A673 (cell line): ENCODE data around the gene COMMD4. TPM values are rescaled to one million over a fixed set of nuclear protein-coding genes. Genes with fewer than 3 reads are reported as not detected.
"Not testable (repeated sequence)": the region's sequence is repeated elsewhere in the genome, so short reads cannot be mapped to it uniquely, and the experiment has no call there.

Source experiments
- Bru-seq: library from RNA; stranded (reverse); fragments of 400-500 nt; gene quantifications from one replicate; lab custom pipeline; 2021; lab: Mats Ljungman, UMichigan
- BruChase-seq, 2 experiments: library from RNA; stranded (reverse); fragments of 400-500 nt; gene quantifications; one replicate each; lab custom pipeline; 2021; lab: Mats Ljungman, UMichigan
- BruUV-seq: library from RNA; stranded (reverse); fragments of 400-500 nt; replicated peaks from 2 replicates; lab custom pipeline; 2021; lab: Mats Ljungman, UMichigan
- CTCF ChIA-PET: fragments of 300-600 bp; sonication (Branson Sonifier 250); formaldehyde crosslinking; loops from one replicate; lab custom pipeline; 2022; ENCODE audit warnings: antibody characterized with exemption; lab: Charles Lee
- POLR2A ChIA-PET: fragments of 300-600 bp; sonication (Branson Sonifier 250); formaldehyde crosslinking; loops from one replicate; lab custom pipeline; 2022; ENCODE audit warnings: antibody characterized with exemption; ENCODE audit not compliant: low non-redundant PET; lab: Charles Lee
- DNase-seq: peaks from one replicate; pipeline ENCODE4 v3.0.0-alpha.2; 2015; ENCODE audit warnings: low spot score
- H3K27ac ChIP-seq: fragments of 200-600 bp; sonication (generic); 2 replicates; pipeline ENCODE4 v1.5.1; 2016; ENCODE audit warnings: mixed run types, low read depth, mild to moderate bottlenecking, mixed read lengths, antibody characterized with exemption, low read length; ENCODE audit not compliant: poor library complexity, severe bottlenecking
- H3K27me3 ChIP-seq: fragments of 200-600 bp; sonication (generic); replicated peaks from 2 replicates; pipeline ENCODE4 v1.6.1; 2017; ENCODE audit warnings: mixed run types, low read depth, mild to moderate bottlenecking, mixed read lengths, antibody characterized with exemption, low read length; ENCODE audit not compliant: insufficient read depth, poor library complexity
- H3K36me3 ChIP-seq: fragments of 200-600 bp; sonication (generic); 2 replicates; pipeline ENCODE4 v1.6.1; 2016; ENCODE audit warnings: mixed run types, mild to moderate bottlenecking, mixed read lengths, antibody characterized with exemption, low read length; ENCODE audit not compliant: insufficient read depth, poor library complexity, severe bottlenecking
- H3K4me1 ChIP-seq: fragments of 200-600 bp; sonication (generic); 2 replicates; pipeline ENCODE4 v1.6.1; 2017; ENCODE audit warnings: mixed run types, mild to moderate bottlenecking, mixed read lengths, antibody characterized with exemption, low read length; ENCODE audit not compliant: insufficient read depth, poor library complexity, severe bottlenecking
- H3K4me3 ChIP-seq: fragments of 200-600 bp; sonication (generic); 2 replicates; pipeline ENCODE4 v1.5.1; 2016; ENCODE audit warnings: low read depth, mixed run types, mild to moderate bottlenecking, mixed read lengths, low read length; ENCODE audit not compliant: poor library complexity, severe bottlenecking
- H3K9me3 ChIP-seq: fragments of 200-600 bp; sonication (generic); 2 replicates; pipeline ENCODE4 v1.6.1; 2016; ENCODE audit warnings: mixed run types, low read depth, mild to moderate bottlenecking, mixed read lengths, antibody characterized with exemption, low read length; ENCODE audit not compliant: poor library complexity, severe bottlenecking
- CTCF ChIP-seq: fragments of 300-800, 200-600 bp; sonication (generic); conservative IDR thresholded peaks from 2 replicates; pipeline ENCODE4 v1.5.1; 2017; ENCODE audit warnings: low read depth, mild to moderate bottlenecking, antibody characterized with exemption, low read length, moderate library complexity, mixed read lengths
- EZH2 ChIP-seq: fragments of 200-600 bp; sonication (generic); IDR thresholded peaks from 2 replicates; pipeline ENCODE4 v1.6.1; 2017; ENCODE audit warnings: borderline replicate concordance, low read depth, mild to moderate bottlenecking, mixed read lengths, antibody characterized with exemption, low read length; ENCODE audit not compliant: poor library complexity, severe bottlenecking
- intact Hi-C: fragments of 100-400 bp; cut with micrococcal nuclease; formaldehyde crosslinking; loops from one replicate; pipeline ENCODE4 v1.10.0; 2022; ENCODE audit not compliant: unreplicated experiment
- long read RNA-seq: library from polyadenylated mRNA; stranded (forward); transcript quantifications from one replicate; pipeline ENCODE4 v2.0.0, GENCODE V29; 2022
- total RNA-seq: library from RNA; stranded (reverse); gene quantifications from 2 replicates; pipeline ENCODE4 v1.2.3, GENCODE V29; 2021

The COMMD4 gene
- total RNA-seq, result 109 and 126 TPM in 2 replicates
- Bru-seq, nascent RNA, result percentile 75 among the genes with signal in this experiment
- percentile 72 among the genes with signal in this experiment for BruChase-seq, experiment 1, labeled RNA remaining after a 2-hour chase
- BruChase-seq, experiment 2, labeled RNA remaining after a 6-hour chase, result percentile 77 among the genes with signal in this experiment
- long read RNA-seq, full-length matches to known transcripts, result 41 of 60 reads
- long read RNA-seq, partial matches to known transcripts, result 6 of 60 reads
- long read RNA-seq, other reads (novel, unspliced or antisense), result 13 of 60 reads

- peak within 1 kb of the TSS; percentile 76 for H3K27ac ChIP-seq
These were observed at the start of gene COMMD4 for GRCh38 chr15:75335705-75336355. Gene COMMD4 (plus strand): TSS chr15:75336063. CDS start chr15:75336090, 27 bp downstream.

GRCh38 chr15:75293660-75294059, 42.2 kb upstream of the COMMD4 start:
- intact Hi-C loops, H3K4me1 ChIP-seq, H3K9me3 ChIP-seq, CTCF ChIA-PET, BruUV-seq, POLR2A ChIA-PET, H3K4me3 ChIP-seq, H3K36me3 ChIP-seq, H3K27me3 ChIP-seq, DNase-seq, H3K27ac ChIP-seq: not testable (repeated sequence)

More at GRCh38 chr15:75335705-75336355, at the start of gene COMMD4:
- TF ChIP-seq CTCF (no peak), EZH2 (no peak)
- DNase-seq, result peak; percentile 97
- no peaks in the 10 kb centered on the region for H3K27me3 ChIP-seq
- no TSS peak for BruUV-seq
- ChIA-PET POLR2A (no interaction called here), CTCF (no interaction called here)
- peak within 1 kb of the TSS; percentile 75 for H3K4me3 ChIP-seq
- peaks cover 12% of the 10 kb centered on the region for H3K4me1 ChIP-seq
- H3K9me3 ChIP-seq, result no peaks in the 10 kb centered on the region
- intact Hi-C loops, result no loop called here
- no peaks in the 10 kb centered on the region for H3K36me3 ChIP-seq

- H3K36me3 ChIP-seq, DNase-seq, intact Hi-C loops, BruUV-seq, POLR2A ChIA-PET, H3K9me3 ChIP-seq, H3K4me3 ChIP-seq, H3K27me3 ChIP-seq, H3K27ac ChIP-seq, H3K4me1 ChIP-seq: not testable (repeated sequence)
- CTCF ChIA-PET, result interaction anchor here (0.7 kb wide), 1 partner anchor 65 kb away, joined by 3 read pairs; no protein-coding TSS in a partner anchor
These were observed 37.1 kb upstream of the COMMD4 start for GRCh38 chr15:75298541-75299310.

GRCh38 chr15:75299311-75299688, 36.6 kb upstream of the COMMD4 start:
- CTCF ChIA-PET, H3K27me3 ChIP-seq, H3K4me3 ChIP-seq, H3K36me3 ChIP-seq, H3K9me3 ChIP-seq, intact Hi-C loops, H3K27ac ChIP-seq, H3K4me1 ChIP-seq, DNase-seq, POLR2A ChIA-PET, BruUV-seq: not testable (repeated sequence)
- peak; percentile 45 for TF ChIP-seq CTCF

- BruUV-seq, H3K27ac ChIP-seq, intact Hi-C loops, H3K4me1 ChIP-seq, CTCF ChIA-PET, H3K27me3 ChIP-seq, DNase-seq, H3K4me3 ChIP-seq, H3K36me3 ChIP-seq, H3K9me3 ChIP-seq: not testable (repeated sequence)
- POLR2A ChIA-PET, result interaction anchor here (0.6 kb wide), 1 partner anchor 377 kb away, joined by 3 read pairs; no protein-coding TSS in a partner anchor
These were observed 35.8 kb upstream of the COMMD4 start for GRCh38 chr15:75300026-75300425.
